Measurements from ENCODE around the gene PARS2.

Gene PARS2

GRCh38 chr1:54767526-54767925, 3.2 kb upstream of the PARS2 start:
- DNase-seq = no peak

GRCh38 chr1:54766726-54767125, 2.4 kb upstream of the PARS2 start:
- DNase-seq = no peak

- no peak for DNase-seq
These were observed 719 bp upstream of the PARS2 start for GRCh38 chr1:54764922-54765561.

- peak in 1 of 2 experiments; percentile 33 for DNase-seq
These were observed 549 bp downstream of the PARS2 start for GRCh38 chr1:54763816-54764132.

- no peak for DNase-seq
These were observed 5.5 kb downstream of the PARS2 start for GRCh38 chr1:54758678-54759348.

GRCh38 chr1:54757833-54758232, 6.5 kb downstream of the PARS2 start:
- DNase-seq = no peak

GRCh38 chr1:54754486-54755285, 9.6 kb downstream of the PARS2 start:
- no peak for DNase-seq

- no peak for DNase-seq
These were observed 10.3 kb downstream of the PARS2 start for GRCh38 chr1:54754045-54754444.

GRCh38 chr1:54751426-54751825, 12.9 kb downstream of the PARS2 start:
- DNase-seq = no peak

GRCh38 chr1:54750596-54750995, 13.7 kb downstream of the PARS2 start:
- DNase-seq = no peak

GRCh38 chr1:54748094-54748835, 16.1 kb downstream of the PARS2 start:
- no peak for DNase-seq

GRCh38 chr1:54745864-54746263, 18.5 kb downstream of the PARS2 start:
- no peak for DNase-seq

GRCh38 chr1:54745274-54745673, 19.0 kb downstream of the PARS2 start:
- no peak for DNase-seq

GRCh38 chr1:54744696-54745095, 19.6 kb downstream of the PARS2 start:
- DNase-seq = no peak

- no peak for DNase-seq
These were observed 20.7 kb downstream of the PARS2 start for GRCh38 chr1:54743416-54744226.

GRCh38 chr1:54742282-54742681, 22.0 kb downstream of the PARS2 start:
- no peak for DNase-seq

GRCh38 chr1:54741531-54741930, 22.8 kb downstream of the PARS2 start:
- DNase-seq = no peak

- no peak for DNase-seq
These were observed 26.1 kb downstream of the PARS2 start for GRCh38 chr1:54738244-54738643.

- DNase-seq = no peak
These were observed 27.6 kb downstream of the PARS2 start for GRCh38 chr1:54736685-54737084.

- DNase-seq = no peak
These were observed 36.3 kb downstream of the PARS2 start for GRCh38 chr1:54728027-54728426.

- no peak for DNase-seq
These were observed 39.6 kb downstream of the PARS2 start for GRCh38 chr1:54724771-54725170.

- DNase-seq = no peak
These were observed 40.3 kb downstream of the PARS2 start for GRCh38 chr1:54723985-54724384.

GRCh38 chr1:54721719-54722118, 42.6 kb downstream of the PARS2 start:
- DNase-seq = no peak
